ENCODE data around the gene UGT2A3.

UGT2A3 gene

DNA sequence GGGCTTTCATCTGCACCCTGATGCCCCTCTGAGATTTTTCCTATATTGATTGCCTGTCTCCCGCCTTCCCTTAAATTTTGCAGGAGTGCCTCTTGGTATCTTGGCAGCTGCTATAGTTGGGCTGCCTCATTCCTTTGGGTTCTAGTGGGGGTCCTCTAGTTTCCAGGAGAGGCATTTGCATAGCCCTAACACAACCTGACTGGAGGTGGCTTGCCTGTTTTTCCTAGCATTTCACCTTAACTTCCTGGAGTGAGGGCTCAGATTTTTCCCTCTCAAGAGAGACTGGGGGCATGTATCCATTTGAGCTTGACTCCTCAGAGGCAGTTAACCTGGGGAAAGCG lies 46.0 kb downstream of the UGT2A3 start:
- TF ChIP-seq, protein P1, sequence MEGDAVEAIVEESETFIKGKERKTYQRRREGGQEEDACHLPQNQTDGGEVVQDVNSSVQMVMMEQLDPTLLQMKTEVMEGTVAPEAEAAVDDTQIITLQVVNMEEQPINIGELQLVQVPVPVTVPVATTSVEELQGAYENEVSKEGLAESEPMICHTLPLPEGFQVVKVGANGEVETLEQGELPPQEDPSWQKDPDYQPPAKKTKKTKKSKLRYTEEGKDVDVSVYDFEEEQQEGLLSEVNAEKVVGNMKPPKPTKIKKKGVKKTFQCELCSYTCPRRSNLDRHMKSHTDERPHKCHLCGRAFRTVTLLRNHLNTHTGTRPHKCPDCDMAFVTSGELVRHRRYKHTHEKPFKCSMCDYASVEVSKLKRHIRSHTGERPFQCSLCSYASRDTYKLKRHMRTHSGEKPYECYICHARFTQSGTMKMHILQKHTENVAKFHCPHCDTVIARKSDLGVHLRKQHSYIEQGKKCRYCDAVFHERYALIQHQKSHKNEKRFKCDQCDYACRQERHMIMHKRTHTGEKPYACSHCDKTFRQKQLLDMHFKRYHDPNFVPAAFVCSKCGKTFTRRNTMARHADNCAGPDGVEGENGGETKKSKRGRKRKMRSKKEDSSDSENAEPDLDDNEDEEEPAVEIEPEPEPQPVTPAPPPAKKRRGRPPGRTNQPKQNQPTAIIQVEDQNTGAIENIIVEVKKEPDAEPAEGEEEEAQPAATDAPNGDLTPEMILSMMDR (conservative IDR thresholded peaks at IDR 0.05; ENCODE audit: low read depth, low read length), result no peak
- H3K4me3 ChIP-seq (ENCODE audit: low read length), result no peak overlapping the region
- no peak for DNase-seq (ENCODE audit: low read depth)

DNA sequence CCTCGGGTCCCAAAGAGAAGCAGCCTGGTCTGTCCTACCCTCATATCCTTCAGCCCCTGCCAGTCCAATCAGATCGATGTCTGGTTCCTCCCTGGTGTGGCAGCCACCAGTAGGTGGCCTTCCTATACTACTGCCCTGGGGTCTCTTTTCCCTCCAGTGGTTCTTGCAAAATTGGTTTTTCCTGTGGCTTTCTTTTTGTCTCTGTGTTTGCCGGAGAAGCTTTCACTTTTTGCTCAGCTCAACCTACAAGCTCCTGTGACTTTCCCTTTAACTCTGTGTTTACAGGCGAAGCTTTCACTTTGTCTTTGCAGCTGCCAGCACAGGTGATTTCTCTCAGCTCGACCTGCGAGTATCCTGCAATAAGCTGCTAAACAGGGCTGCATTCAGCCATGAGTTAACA lies 46.8 kb downstream of the UGT2A3 start:
- H3K4me3 ChIP-seq (ENCODE audit: low read length), result no peak overlapping the region
- TF ChIP-seq, protein P1 (conservative IDR thresholded peaks at IDR 0.05; ENCODE audit: low read depth, low read length), result peak; percentile 30
- no peak for DNase-seq (ENCODE audit: low read depth)

DNA sequence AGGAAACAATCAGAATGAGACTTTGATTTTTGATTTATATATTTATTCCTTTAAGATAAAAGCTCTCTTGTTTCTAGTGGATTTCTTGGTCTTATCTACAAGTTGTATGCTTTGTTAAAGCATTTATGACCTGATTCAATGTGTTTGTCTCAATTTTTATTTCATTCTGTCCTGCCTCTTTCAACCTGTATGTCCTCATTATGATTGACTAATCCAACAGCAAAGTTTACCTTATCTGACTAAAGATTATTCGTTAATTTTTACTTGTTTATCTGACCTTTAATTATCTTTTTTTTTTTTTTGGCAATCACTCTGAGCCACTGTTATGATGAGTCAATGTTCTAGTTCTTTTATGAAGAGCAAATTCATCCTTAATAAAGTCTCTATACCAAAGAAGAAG lies 54.9 kb downstream of the UGT2A3 start:
- H3K4me3 ChIP-seq (ENCODE audit: low read length), result no peak overlapping the region
- DNase-seq (ENCODE audit: low read depth), result no peak
- TF ChIP-seq, protein P1 (conservative IDR thresholded peaks at IDR 0.05; ENCODE audit: low read depth, low read length), result no peak

DNA sequence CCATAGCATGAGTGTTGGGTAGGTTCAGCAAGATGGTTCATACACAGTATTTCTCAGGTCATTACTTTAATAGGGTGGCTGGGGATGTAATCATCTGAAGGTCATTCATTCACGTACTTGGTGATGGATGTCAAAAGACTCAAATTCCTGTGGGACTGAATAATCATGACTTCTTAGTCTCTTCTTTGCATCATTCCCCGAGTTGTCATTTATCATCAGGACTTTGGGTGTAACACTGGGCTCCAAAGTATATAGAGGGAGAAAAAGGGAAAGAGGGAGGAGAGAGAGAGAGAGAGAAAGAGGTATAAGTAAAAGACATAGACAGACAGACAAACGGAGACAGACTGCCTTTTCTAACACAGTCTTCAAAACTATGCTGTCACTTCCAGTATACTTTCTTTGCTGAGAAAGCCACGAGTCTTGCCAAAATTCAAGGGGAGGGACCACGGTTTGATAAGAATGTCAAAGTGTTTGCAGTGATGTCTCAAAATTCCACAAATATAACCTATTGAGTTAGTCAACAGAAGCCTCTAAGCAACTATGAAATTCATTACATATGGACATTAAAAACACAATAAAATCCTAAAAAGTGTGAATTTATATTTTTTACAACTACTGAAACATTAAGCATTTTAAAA lies 55.9 kb downstream of the UGT2A3 start:
- TF ChIP-seq, protein P1 (conservative IDR thresholded peaks at IDR 0.05; ENCODE audit: low read depth, low read length), result no peak
- H3K4me3 ChIP-seq (ENCODE audit: low read length), result no peak overlapping the region
- no peak for DNase-seq (ENCODE audit: low read depth)

DNA sequence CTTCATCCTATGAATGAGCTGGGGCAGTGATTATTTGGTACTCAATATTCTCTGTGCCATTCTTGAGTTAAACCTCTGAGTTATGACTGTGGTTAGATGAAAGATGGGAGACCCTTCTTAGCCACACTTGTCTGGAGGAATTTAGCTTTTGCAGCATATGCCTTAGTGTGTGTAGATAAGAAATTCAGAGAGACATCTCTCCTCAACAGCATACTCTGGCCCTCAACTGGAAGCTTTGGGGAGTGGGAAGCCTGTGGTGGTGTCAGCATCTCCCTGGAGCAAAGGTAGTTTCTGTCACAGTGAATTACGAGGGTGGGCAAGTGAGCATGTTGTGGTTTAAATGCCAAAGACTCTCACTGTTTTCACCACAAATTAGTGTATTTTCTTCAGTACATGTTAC lies 58.7 kb downstream of the UGT2A3 start:
- TF ChIP-seq, protein P1 (conservative IDR thresholded peaks at IDR 0.05; ENCODE audit: low read depth, low read length), result no peak
- no peak for DNase-seq (ENCODE audit: low read depth)
- no peak overlapping the region for H3K4me3 ChIP-seq (ENCODE audit: low read length)

GRCh38 chr4:68891678-68892077 lies 59.9 kb downstream of the UGT2A3 start:
- DNase-seq (ENCODE audit: low read depth), result no peak
- TF ChIP-seq, protein P1 (conservative IDR thresholded peaks at IDR 0.05; ENCODE audit: low read depth, low read length), result no peak
- no peak overlapping the region for H3K4me3 ChIP-seq (ENCODE audit: low read length)

GRCh38 chr4:68885545-68885944 lies 66.1 kb downstream of the UGT2A3 start:
- TF ChIP-seq, protein P1 (conservative IDR thresholded peaks at IDR 0.05; ENCODE audit: low read depth, low read length), result no peak
- no peak overlapping the region for H3K4me3 ChIP-seq (ENCODE audit: low read length)

More at GRCh38 chr4:68885545-68885944, 66.1 kb downstream of the UGT2A3 start:
- no peak for DNase-seq (ENCODE audit: low read depth)

Data from retinal pigment epithelial cell (primary cell).